MM.1S (cell line): ENCODE data around the gene RNFT2.

Experiments used
- DNase-seq: peaks from one replicate; pipeline ENCODE4 v3.0.0-alpha.2; 2015
- H2AFZ ChIP-seq: fragments of 300-600 bp; sonication (generic); 2 replicates; pipeline ENCODE4 v1.6.0; 2016; ENCODE audit warnings: antibody characterized with exemption, low read length
- H3F3A ChIP-seq: fragments of 300-600 bp; sonication (generic); 2 replicates; pipeline ENCODE4 v1.6.1; 2016; ENCODE audit warnings: mild to moderate bottlenecking, antibody characterized with exemption, low read length, moderate library complexity, mixed read lengths; ENCODE audit not compliant: insufficient read depth
- H3K27ac ChIP-seq: fragments of 300-600 bp; sonication (generic); 2 replicates; pipeline ENCODE4 v1.5.1; 2016; ENCODE audit warnings: mild to moderate bottlenecking, low read length
- H3K27me3 ChIP-seq: fragments of 300-600 bp; sonication (generic); replicated peaks from 2 replicates; pipeline ENCODE4 v1.6.0; 2016; ENCODE audit warnings: low read length; ENCODE audit not compliant: insufficient read depth
- H3K36me3 ChIP-seq: fragments of 300-600 bp; sonication (generic); replicated peaks from 2 replicates; pipeline ENCODE4 v1.6.1; 2016; ENCODE audit warnings: mild to moderate bottlenecking, low read length, mixed read lengths; ENCODE audit not compliant: insufficient read depth
- H3K4me1 ChIP-seq: fragments of 300-600 bp; sonication (generic); 2 replicates; pipeline ENCODE4 v1.6.1; 2016; ENCODE audit warnings: low read length, mixed read lengths
- H3K4me2 ChIP-seq: fragments of 300-600 bp; sonication (generic); 2 replicates; pipeline ENCODE4 v1.6.0; 2016; ENCODE audit warnings: low read depth, low read length
- H3K4me3 ChIP-seq: fragments of 300-600 bp; sonication (generic); 2 replicates; pipeline ENCODE4 v1.5.1; 2016; ENCODE audit warnings: low read length, mixed read lengths
- H3K79me2 ChIP-seq: fragments of 300-600 bp; sonication (generic); 2 replicates; pipeline ENCODE4 v1.6.1; 2016; ENCODE audit warnings: mixed run types, low read length, mixed read lengths
- H3K9ac ChIP-seq: fragments of 300-600 bp; sonication (generic); 2 replicates; pipeline ENCODE4 v1.6.1; 2016; ENCODE audit warnings: low read length, mixed read lengths
- H3K9me2 ChIP-seq: fragments of 300-600 bp; sonication (generic); replicated peaks from 2 replicates; pipeline ENCODE4 v1.6.1; 2016; ENCODE audit warnings: mild to moderate bottlenecking, low read length, mixed read lengths; ENCODE audit not compliant: insufficient read depth
- H3K9me3 ChIP-seq: fragments of 300-600 bp; sonication (generic); replicated peaks from 2 replicates; pipeline ENCODE4 v1.6.1; 2016; ENCODE audit warnings: mild to moderate bottlenecking, low read length, mixed read lengths; ENCODE audit not compliant: insufficient read depth
- H4K20me1 ChIP-seq: fragments of 300-600 bp; sonication (generic); 2 replicates; pipeline ENCODE4 v1.6.1; 2016; ENCODE audit warnings: mild to moderate bottlenecking, low read length, moderate library complexity, mixed read lengths; ENCODE audit not compliant: insufficient read depth
- CTCF ChIP-seq: fragments of 300-600 bp; sonication (generic); IDR thresholded peaks from 2 replicates; pipeline ENCODE4 v1.5.1; 2016; ENCODE audit warnings: antibody characterized with exemption, low read length, mixed read lengths
- EZH2 ChIP-seq: fragments of 300-600 bp; sonication (generic); optimal IDR thresholded peaks from 2 replicates; pipeline ENCODE3; 2017; ENCODE audit warnings: low read depth, mild to moderate bottlenecking, antibody characterized with exemption, low read length, mixed read lengths
- EZH2phosphoT487 ChIP-seq: fragments of 300-600 bp; sonication (generic); IDR thresholded peaks from 2 replicates; pipeline ENCODE4 v1.6.1; 2018; ENCODE audit warnings: antibody characterized with exemption, low read length

The RNFT2 gene

GRCh38 chr12:116799955-116800354 lies 61.8 kb downstream of the RNFT2 start:
- Histone ChIP-seq H4K20me1 (no peaks in the 10 kb centered on the region), H3K9me3 (no peaks in the 10 kb centered on the region), H3K27ac (no peak overlapping the region), H3K4me3 (no peak overlapping the region), H3K4me2 (no peak overlapping the region), H2AFZ (no peak overlapping the region), H3K4me1 (peaks cover 18% of the 10 kb centered on the region), H3K9ac (no peak overlapping the region), H3K36me3 (no peaks in the 10 kb centered on the region), H3K79me2 (no peaks in the 10 kb centered on the region), H3K9me2 (no peaks in the 10 kb centered on the region), H3K27me3 (no peaks in the 10 kb centered on the region), H3F3A (peaks cover 11% of the 10 kb centered on the region)
- DNase-seq, result no peak
- no peak for TF ChIP-seq EZH2phosphoT487
- no peak for TF ChIP-seq EZH2
- TF ChIP-seq CTCF, result no peak

GRCh38 chr12:116800918-116801317 lies 62.8 kb downstream of the RNFT2 start:
- H3K4me3 ChIP-seq, result no peak overlapping the region
- H4K20me1 ChIP-seq, result no peaks in the 10 kb centered on the region
- no peak for TF ChIP-seq EZH2
- no peak for TF ChIP-seq CTCF
- TF ChIP-seq EZH2phosphoT487, result no peak
- peaks cover 18% of the 10 kb centered on the region for H3K4me1 ChIP-seq
- DNase-seq, result no peak
- no peak overlapping the region for H2AFZ ChIP-seq
- H3K79me2 ChIP-seq, result no peaks in the 10 kb centered on the region
- H3K9ac ChIP-seq, result no peak overlapping the region
- H3K27ac ChIP-seq, result no peak overlapping the region
- no peaks in the 10 kb centered on the region for H3K27me3 ChIP-seq
- no peak overlapping the region for H3K4me2 ChIP-seq
- H3K9me2 ChIP-seq, result no peaks in the 10 kb centered on the region
- H3F3A ChIP-seq, result peaks cover 11% of the 10 kb centered on the region
- H3K9me3 ChIP-seq, result no peaks in the 10 kb centered on the region
- no peaks in the 10 kb centered on the region for H3K36me3 ChIP-seq

GRCh38 chr12:116802018-116802417 lies 63.9 kb downstream of the RNFT2 start:
- H3K4me2 ChIP-seq, result no peak overlapping the region
- H3K4me3 ChIP-seq, result no peak overlapping the region
- no peak for TF ChIP-seq CTCF
- no peak for TF ChIP-seq EZH2phosphoT487
- no peak for TF ChIP-seq EZH2
- no peak for DNase-seq
- no peak overlapping the region for H2AFZ ChIP-seq
- H3K9me2 ChIP-seq, result no peaks in the 10 kb centered on the region
- H3K4me1 ChIP-seq, result peaks cover 18% of the 10 kb centered on the region
- peaks cover 11% of the 10 kb centered on the region for H3F3A ChIP-seq
- no peaks in the 10 kb centered on the region for H3K36me3 ChIP-seq
- H3K27ac ChIP-seq, result peak overlapping the region; percentile 45; the same call in 1 of the 2 replicates
- H3K79me2 ChIP-seq, result no peaks in the 10 kb centered on the region
- H3K9ac ChIP-seq, result no peak overlapping the region
- no peaks in the 10 kb centered on the region for H4K20me1 ChIP-seq
- no peaks in the 10 kb centered on the region for H3K9me3 ChIP-seq
- H3K27me3 ChIP-seq, result no peaks in the 10 kb centered on the region
